Measurements from ENCODE around the gene PDE6G. TPM values are rescaled to one million over a fixed set of nuclear protein-coding genes. Genes with fewer than 3 reads are reported as not detected.

The PDE6G gene
- total and polyA plus RNA-seq, 2 of the 13 experiments (the other 11 are each of a cell fraction or from before 2014, with no cell fraction given), result 1.4 to 6.7 TPM

- CTCF ChIA-PET (ENCODE audit: low intra/inter-chr PET ratio, low total read pairs), result no interaction called here
- no TSS peak for BruUV-seq (replicated peaks)
- TF ChIP-seq GATAD2A (CRISPR knock-in tag; IDR thresholded peaks at IDR 0.05) (no peak), ERF (CRISPR knock-in tag; IDR thresholded peaks at IDR 0.05) (no peak), PREB (CRISPR knock-in tag; IDR thresholded peaks at IDR 0.05) (no peak), ZNF225 (CRISPR knock-in tag; IDR thresholded peaks at IDR 0.05) (no peak), KLF11 (CRISPR knock-in tag; IDR thresholded peaks at IDR 0.05) (no peak), BATF2 (CRISPR knock-in tag; IDR thresholded peaks at IDR 0.05) (no peak), PCBP2 (optimal IDR thresholded peaks at IDR 0.05; ENCODE audit: low read depth, low read length, poor library complexity, severe bottlenecking) (no peak), AHDC1 (CRISPR knock-in tag; IDR thresholded peaks at IDR 0.05; ENCODE audit: borderline replicate concordance) (no peak), ZBTB3 (CRISPR knock-in tag; IDR thresholded peaks at IDR 0.05; ENCODE audit: borderline replicate concordance, low read depth) (no peak), ZFP36L2 (CRISPR knock-in tag; IDR thresholded peaks at IDR 0.05) (no peak), ZNF800 (CRISPR knock-in tag; IDR thresholded peaks at IDR 0.05) (no peak), ZNF678 (CRISPR knock-in tag; IDR thresholded peaks at IDR 0.05) (no peak), TP53 (CRISPR knock-in tag; conservative IDR thresholded peaks at IDR 0.05) (no peak)
These were observed 493 bp upstream of the PDE6G start for GRCh38 chr17:81656835-81657234.

More at GRCh38 chr17:81656835-81657234, 493 bp upstream of the PDE6G start:
- POLR2A ChIA-PET, result interaction anchor here (2.0 kb wide), 1 partner anchor 9 kb away, joined by 12 read pairs; no protein-coding TSS in a partner anchor
- in situ Hi-C loops (cut with HindIII; ENCODE audit: extremely low pct_ligation_motif_present, low pct_unique_long_range_greater_than_20kb) (no loop called here), intact Hi-C loops (cut with micrococcal nuclease; ENCODE audit: unreplicated experiment) (no loop called here)
- no peak for DNase-seq (ENCODE audit: low spot score)
- WGBS (ENCODE audit: low lambda C conversion rate), result 20% methylated on average over 4 of the region's 4 CpGs
- ATAC-seq, result no peak
- Histone ChIP-seq H3K27me3 (ENCODE audit: control insufficient read depth in 1 of 2, insufficient read depth in 2 of 2, low read length in 2 of 2) (peaks cover 0 to 17% of the 10 kb centered on the region in 2 experiments; a peak in 3 of 5 replicates), H3K79me2 (ENCODE audit: insufficient read depth, low read length) (no peaks in the 10 kb centered on the region), H2AFZ (ENCODE audit: low read length) (no peak overlapping the region), H3K4me1 (ENCODE audit: insufficient read depth, low read length) (peaks cover 71% of the 10 kb centered on the region), H3K4me3 (replicated peaks in 1 of 3; ENCODE audit: insufficient read depth in 1 of 3, low read depth in 2 of 3, low read length in 3 of 3) (no peak overlapping the region), H3K9ac (ENCODE audit: insufficient read depth, low read depth, low read length) (no peak overlapping the region), H3K36me3 (replicated peaks in 1 of 2; ENCODE audit: control insufficient read depth in 1 of 2, insufficient read depth in 2 of 2, low read length in 2 of 2) (no peaks in the 10 kb centered on the region), H3K9me3 (ENCODE audit: low read length) (no peaks in the 10 kb centered on the region), H4K20me1 (ENCODE audit: insufficient read depth, low read length) (no peaks in the 10 kb centered on the region), H3K4me2 (ENCODE audit: low read depth, low read length) (no peak overlapping the region), H3K27ac (ENCODE audit: extremely low read length, insufficient read depth, low read length) (no peak overlapping the region)
- no peak for FAIRE-seq
